ENCODE data around the gene CPNE2.

CPNE2 gene

DNA sequence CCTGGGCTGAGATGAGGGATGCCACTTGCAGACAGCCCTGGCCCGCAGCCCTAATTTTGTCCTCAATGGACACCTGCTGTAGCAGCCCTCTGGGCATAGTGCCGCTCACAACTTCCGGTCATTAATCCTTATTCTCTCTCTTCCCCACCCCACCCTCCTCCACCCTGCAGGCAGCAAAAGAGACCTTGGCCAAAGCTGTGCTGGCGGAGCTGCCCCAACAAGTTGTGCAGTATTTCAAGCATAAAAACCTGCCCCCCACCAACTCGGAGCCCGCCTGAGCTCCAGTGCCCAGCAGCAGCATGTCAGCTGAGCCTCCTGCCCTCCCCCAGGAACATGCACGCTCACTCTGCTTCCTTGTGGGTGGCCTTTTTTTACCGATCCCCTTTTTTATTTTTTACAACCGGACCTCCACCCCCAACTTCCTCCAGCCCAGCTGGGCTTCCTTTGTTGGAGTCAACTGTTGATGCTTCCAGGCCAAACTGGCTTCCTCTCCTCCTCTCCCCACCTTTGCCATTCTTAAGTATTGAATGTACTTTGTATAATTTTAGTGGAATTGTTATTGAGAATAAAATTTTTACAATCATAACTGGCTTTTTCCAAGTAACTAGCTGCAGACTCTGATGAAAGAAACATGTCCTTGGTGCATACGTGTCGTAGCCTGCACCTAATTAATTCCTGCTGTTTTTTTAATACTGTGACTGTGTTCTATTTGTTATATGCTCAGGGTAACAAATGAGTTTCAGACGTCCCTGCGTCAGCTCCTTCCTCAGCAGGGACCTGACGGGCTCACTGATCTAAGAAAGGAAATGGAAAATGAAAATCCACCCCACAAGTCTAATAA, 55.2 kb downstream of the CPNE2 start:
- no peak for DNase-seq

DNA sequence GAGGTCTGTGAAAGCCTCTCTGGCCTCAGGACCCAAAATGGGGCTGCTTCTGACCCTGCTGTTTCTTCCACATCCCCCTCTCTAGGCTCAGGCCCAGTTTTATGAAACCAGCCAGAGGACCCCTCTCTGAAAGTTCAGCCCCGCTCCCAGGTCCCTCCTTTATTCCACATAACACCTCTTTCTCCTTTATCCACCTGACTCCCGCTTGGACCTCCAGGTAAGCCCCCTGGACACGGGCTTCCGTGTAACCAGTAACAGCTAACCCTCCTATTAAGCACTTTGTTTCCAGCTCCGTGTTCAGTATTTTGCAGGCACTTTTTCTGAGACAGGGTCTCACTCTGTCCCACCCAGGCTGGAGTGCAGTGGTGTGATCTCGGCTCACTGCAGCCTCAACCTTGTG, 56.1 kb downstream of the CPNE2 start:
- DNase-seq: no peak

DNA sequence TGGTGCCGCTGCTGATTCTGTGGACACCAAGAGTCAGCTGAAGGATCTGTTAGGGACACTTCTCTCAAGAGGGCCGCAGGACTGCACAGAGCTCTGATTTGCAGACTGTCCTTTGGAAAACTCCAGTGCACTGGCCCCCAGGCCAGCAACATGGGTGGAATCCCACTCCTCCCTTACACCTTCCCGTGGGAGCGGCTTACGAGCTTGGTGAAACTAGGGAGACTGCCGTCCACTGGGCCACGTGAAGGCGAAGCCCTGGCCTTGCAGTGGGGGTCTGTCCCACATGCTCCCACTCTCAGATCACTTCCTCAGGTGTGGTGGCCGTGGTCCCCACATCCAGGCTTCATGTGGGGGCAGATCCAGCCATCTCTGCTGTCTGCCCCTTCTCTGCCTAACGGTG, 57.0 kb downstream of the CPNE2 start:
- no peak for DNase-seq

DNA sequence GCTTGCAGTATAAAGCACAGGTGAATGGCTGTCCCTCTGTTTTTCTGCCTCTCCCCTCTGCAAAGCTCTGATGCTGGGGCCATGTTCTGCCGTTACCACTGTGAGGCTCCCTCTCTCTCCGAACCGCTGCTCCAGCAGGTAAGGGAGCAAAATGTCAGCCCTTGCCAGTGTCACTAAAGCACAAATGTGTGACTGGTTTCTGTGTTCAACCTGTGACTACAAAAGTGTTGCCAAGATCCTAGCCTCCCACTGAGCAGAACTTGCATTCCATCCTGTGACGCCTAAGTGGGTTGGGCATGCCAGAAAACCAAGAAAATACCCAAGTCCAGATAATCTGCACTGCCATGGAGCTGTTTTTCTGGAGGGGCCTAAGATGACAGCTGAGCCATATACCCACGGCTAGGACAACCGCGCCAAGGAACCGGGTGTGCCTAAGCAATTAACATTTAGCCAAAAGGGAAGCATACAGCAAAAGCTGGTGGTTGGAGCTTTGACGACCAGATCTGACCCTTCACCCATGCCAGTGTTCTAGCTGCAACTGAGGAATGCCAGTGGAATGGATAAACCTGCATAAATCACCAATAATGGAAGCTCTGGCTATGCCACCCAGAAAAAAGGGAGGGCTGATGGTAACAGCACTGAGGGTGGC, 58.4 kb downstream of the CPNE2 start:
- DNase-seq: no peak

DNA sequence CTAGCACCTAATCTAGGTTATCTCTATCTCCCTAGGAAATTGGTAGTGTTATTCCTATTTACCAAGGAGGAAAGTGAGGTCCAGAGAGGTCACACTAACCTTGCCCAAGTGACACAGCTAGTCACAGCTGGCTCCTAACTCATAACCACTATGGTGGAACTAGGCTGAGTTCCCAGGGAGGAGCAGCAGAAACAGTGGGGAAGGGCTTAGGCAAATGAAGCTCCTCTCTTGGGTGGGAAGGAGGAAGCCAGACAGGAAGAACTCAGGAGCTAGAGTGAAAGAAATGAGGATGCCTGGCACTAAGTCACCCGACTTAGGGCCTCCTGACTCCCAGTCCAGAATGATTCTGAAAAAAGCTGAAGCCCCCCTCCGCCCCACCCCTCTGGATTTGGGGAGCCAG, 59.0 kb downstream of the CPNE2 start:
- DNase-seq: no peak

DNA sequence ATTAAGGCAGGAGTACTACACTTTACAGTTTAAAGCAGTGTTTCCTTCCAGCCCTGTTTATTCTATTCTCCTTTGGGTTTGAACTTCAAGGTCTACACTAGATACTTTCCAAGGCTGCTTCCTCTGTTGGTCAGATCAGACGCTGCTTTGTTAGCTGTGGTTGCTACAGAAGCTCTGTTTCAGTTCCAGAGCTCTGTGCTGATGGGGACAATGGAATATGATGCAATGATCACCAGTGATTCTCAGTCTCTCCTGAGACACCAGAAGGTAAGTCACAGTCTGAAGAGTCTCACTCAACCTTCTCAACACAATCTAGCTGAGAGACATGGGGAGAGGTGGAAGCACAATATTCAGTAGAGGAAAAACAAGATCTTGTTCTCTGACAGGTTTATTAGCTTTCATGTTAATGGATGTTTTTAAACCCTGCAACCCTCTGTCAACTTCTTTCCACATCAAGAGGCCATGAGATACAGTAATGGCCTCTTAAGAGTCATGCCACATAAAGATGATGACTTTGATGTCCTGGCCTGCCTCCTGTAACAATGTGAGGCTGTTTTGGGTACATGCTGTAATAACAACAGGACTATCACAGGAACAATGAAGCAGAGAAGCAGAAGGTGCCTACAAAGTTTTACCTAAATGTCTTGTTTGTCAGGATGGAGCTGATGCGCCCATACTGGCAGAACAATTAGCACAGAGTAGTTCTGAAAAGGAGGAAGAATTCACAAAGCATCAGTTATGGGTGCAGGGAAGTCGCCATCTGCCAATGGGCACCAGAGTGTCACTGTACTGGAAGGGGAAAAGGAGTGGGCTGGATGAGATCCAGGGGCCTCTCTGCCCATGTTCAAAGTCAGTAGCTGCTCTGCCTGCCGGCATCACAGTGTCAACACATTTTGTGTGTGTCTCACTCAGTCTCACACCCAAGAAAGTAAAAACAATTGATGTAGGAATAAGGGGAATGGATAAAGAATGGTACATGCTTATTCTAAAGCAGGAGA, 60.0 kb downstream of the CPNE2 start:
- DNase-seq: no peak

DNA sequence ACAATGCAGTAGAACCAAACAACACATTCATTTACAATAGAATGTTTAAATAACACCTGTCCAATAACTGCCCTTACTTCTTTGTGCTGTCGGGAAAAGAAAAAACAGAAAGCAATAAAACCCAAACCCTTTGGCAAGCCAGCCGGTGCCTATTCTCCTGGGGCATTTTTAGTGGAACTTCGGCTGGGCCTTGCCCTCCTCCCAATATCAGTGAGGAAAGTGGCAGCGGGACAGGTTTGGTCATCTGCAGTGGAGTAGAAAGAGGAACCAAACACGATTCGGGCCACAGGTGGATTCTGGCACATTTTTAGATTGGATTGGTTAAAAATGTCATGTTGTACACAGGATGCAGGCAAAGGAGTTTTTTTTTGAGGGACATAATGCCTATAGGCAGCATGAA, 61.5 kb downstream of the CPNE2 start:
- DNase-seq: no peak

DNA sequence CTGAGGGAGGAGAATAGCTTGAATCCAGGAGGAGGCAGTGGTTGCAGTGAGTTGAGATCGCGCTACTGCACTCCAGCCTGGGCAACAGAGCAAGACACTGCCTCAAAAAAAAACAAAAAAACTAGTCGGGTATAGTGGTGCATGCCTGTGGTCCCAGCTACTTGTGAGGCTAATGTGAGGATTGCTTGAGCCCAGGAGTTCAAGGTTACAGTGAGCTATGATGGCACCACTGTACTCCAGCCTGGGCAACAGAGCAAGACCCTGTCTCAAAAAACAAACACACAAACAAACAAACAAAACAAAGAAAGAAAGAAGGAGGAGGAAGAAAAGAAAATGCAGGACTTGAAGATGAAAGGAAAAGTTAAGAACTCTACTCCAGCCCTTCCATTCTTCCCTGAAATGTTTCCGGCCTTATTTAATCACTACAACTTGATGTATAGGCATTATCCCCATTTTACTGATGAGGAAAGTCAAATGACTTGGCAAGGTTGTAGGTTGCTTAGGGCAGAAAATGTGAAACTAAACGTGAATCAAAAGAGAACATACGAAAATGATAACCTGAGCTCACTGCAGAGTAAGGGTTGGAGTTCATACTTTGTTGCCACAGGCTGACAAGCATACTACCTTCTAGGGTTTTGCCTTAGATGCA, 63.4 kb downstream of the CPNE2 start:
- no peak for DNase-seq

DNA sequence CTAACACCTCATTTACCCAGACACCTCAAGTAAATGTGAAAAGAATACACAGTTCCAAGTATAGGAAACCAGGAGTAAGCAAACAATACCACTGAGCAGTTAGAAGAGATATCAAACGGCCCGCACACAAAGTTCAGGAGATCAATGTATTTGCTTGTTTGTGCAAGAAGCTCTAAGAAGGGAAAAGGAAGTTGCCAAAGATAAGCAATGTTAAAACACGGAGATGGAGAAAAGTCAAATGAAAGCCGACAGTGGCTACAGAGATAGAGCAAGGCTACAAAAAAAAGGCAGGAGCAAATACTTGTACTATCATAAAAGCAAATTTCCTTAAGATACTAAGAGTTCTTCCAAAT, 63.9 kb downstream of the CPNE2 start:
- no peak for DNase-seq

DNA sequence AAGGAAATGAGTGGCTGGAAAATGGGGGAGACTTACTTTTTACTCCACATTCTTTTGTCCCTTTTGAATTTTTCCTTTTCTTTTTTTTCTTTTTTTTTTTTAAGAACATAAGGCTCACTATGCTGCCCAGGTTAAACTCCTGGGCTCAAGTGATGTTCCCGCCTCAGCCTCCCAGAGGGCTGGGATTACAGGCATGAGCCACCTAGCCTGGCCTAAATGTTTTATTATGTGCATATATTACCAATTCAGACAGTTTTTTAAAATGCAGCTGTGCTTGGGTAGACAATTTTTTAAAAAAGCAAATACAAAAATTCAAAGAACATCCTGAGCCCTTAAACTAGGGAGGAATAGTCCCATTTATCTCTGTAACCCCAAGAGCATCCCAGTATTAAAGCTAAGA, 65.2 kb downstream of the CPNE2 start:
- no peak for DNase-seq

DNA sequence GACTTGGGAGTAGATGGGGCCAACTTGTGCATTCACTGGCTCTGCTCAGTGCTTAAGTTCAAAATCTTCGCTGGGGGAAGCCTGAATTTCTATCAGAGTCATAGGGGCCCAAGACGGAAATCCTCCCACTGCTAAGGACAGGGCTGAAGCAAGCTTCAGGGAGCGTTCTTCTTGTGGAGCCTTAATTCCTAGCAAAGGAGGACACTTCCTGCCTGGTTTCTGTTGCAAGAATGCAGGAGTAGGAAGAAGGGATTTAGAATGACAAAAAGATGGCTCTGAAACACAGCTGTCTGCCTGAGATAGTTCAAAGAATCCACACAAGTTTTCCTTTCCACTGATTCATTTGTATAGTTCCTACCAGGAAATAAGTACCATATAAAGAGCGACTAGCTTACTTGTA, 67.1 kb downstream of the CPNE2 start:
- DNase-seq: no peak

DNA sequence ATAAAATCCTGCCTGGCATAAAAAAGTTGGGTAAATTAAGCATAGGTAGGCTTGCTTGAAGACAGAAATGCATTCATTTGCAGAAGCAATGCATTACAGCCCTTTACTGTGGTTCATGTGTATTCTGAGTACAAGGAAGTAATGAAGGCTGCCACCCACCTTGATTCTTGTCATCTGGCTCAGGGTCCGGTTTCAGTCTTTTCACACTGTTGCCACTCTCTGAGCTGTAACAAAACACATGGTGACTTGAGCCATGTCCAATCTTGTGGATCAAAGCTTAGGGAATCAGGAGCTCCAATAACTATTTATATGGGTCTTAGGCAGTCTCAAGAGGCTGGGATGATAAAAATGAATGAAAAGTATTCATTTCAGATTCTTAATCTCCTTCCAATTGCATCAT, 71.5 kb downstream of the CPNE2 start:
- no peak for DNase-seq

DNA sequence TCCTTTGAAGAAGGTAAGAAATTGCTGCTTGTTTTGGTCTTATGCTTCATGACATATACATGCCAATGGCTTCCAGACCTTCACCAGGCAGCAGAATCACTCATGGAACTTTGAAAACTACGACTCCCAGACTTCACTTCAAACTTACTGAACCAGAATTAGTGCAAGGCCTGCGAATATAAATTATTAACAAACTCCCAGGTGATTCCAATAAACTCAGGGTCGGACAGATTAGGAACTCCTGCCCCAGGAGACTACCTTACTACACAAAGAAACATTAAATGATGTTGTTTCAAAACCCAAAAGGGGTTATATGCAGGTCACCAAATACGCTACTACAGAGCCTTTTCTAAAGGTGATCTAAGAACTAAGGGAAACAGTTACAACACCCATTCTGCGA, 73.1 kb downstream of the CPNE2 start:
- no peak for DNase-seq

DNA sequence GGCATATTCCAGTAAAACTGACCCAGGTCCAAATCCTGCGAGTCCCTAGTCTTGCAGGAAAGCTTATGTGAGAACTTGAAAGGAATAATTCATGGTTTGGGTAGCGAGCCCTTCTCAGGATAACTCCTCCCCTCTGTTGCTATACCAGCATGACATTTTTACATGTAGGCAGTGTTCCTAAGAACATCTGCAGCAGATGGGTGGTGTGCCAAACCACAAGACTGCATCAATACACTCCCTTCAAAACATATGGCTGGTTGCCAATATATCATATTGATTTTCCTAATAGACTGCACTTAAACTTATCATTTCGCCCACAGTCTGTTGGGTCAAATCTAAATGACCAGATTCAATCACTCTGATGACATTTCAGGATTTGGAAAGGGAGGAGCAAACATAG, 73.6 kb downstream of the CPNE2 start:
- DNase-seq: no peak

DNA sequence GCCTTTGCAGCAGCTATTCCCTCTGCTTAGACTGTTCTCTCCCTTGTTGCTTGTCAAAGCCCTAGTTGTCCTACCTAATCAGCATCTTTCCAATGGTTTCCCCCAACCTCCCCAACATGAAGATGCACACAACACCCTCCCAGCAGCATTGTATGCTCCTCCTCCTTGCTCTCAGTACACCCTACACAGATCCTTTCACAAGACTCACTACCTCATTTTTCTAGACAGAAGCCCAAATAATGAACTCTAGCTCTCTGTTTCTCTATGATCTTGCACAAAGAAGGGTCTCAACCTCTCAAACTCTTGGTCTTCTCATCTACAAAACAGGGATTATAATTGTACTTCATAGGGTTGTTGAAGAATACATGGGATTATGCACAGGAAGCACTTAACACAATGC, 74.1 kb downstream of the CPNE2 start:
- no peak for DNase-seq

DNA sequence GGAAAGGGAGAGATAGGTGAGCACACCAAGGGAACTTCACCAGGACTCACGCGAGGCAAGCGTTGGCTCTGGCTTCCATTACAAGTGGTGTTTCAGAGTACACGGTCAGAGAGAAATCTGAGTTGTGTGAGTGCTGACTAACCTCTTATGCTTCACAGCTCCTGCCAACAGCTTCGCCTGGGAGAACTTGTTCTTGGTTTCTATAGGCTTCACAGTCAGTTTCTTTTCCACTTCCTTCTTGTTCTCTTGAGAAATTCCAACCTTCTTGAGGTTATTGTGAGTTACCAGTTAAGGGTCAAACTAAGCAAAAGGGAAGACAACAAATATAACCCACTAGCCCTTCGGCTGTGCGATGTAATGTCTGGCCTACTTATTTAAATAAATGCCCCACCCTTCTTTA, 74.6 kb downstream of the CPNE2 start:
- no peak for DNase-seq

DNA sequence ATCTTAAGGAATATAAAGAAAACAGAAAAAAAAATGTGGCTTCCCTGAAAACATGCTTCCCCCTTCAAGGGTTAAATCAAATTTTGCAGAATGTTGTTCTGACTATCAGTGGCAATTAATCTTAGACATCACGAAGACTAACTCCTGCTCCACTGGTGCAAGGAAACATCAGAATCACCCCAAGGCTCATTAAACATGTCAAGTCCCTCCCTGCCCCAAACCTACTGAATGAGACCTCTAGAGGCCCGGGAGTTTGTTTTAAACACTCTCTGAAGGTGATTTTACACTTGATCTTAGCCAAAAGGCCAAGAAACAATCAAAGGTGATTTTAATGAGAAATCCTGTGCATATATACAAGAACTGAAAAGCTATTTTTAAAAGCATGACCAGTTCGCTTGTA, 75.2 kb downstream of the CPNE2 start:
- DNase-seq: no peak

DNA sequence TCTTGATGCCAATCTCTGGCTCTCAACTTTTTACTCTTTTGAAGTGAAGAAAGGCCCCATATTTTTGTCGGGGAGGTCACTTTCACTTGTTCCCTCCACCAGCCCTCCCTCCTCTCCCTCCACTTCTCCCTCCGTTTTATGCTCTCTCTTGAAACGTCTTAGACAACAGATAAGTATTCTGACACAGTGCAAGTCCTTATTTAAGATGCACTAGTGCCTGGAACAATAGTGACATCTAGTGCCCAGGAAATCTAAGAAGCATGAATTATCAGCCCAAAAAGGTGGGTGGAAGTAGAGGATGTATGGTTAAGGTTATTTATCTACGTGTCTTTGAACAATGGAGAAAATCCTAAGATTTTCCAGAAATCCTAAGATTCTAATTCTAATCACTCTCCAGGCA, 75.6 kb downstream of the CPNE2 start:
- no peak for DNase-seq

DNA sequence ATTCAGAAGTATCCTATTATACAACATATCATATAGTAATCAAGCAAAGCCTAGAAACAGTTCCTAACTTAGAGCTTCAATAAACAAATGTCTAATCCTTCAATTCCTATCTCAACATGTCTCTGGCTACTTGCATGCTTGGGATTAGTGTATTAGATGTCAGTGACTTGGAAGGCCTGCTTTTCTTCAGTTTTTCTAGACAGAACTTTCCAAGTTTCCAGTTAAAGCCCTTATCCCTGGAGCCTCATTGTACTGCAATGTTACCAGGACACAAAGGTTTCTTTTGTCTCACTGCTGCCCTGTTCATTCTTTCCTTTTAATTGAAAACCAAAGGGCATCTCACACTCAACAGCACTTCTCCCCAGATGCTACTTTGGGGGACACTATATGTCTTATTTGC, 76.9 kb downstream of the CPNE2 start:
- no peak for DNase-seq

DNA sequence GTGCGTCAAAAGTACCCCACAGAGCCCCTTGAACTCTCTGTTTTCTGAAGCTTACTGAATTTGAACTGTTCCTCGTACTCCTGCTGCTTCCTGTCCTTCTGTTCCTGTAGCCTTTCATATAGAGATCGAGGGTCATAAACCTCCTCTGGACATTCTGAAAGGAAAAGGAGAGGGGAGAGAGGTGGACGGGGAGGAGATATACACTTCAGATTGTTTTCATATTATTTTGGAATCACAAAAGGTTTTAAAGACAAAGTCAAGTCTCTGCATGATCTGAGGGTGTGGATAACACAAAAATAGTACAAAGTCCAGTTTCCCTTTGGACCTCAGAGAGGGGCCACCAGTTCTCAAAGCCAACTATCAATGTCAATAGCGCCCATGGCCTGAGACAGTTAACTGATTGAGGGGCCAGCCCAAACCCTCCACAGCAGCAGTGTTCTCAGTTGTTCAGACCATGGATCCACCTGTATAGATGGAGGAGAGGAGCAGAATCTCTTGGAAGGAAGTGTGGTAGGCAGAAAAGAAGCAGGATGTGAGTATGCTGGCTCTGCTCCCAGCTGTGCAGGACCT, 80.4 kb downstream of the CPNE2 start:
- no peak for DNase-seq

DNA sequence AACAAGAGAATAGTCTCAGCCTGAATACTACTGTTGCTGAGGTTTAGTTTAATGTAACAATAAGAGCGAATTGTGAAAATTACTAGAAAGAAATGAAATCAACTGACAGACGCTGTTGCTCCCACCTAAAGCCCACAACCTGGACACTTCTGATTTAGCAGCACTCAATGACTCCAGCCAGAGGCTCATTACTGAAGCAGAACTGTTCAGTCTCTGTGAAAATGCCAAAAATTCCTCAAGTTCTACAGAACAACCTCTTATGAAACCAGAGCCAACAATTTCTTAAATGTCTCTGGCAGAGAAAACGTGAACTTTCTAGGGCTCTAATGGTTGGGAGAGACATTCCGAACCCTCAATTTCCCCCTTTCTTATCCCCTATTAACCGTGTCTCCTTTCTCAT, 83.5 kb downstream of the CPNE2 start:
- no peak for DNase-seq

DNA sequence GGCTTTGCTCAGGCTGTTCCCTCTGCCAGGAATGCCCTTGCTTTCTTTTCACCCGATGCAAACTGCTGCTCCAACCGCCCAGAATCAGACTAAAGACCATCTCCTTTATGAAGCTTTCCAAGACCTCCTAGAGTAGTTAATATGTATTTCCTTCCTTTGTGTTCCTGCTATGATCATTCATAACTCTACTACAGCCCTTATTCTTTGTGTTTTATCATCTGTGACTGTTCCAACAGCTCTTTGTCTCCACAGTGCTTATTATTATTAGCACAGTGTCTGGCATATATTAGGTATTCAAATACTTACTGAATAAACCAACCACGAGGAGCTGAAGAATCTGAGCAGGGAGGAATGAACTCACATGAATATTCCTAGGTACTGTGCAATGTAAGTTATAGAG, 85.8 kb downstream of the CPNE2 start:
- no peak for DNase-seq

DNA sequence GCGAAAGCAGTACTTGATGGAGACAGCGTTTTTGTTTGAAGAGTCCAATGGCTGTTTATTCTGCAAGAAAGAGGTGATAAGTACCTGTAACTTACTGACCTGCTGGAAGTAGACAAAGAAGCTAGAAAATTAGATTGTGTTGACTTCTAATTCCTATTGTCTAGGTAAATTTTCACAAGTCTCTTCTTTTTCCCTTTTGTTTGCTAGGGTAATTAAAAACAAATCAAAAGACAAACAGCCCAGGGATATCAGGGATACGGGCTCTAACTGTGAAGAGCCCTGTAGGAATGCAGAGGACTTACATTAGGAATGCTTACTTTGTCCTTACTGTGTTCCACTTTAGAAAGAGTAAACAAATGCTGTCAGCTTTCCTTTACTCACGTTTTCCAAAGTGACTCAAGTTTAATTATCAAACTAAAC, 86.4 kb downstream of the CPNE2 start:
- DNase-seq: no peak
